Activated naive CD8-positive, alpha-beta T cell treated with anti-CD3 and anti-CD28 coated beads for 36 hours (primary cell): Measurements from ENCODE around the gene VPS16. TPM values are rescaled to one million over a fixed set of nuclear protein-coding genes. Genes with fewer than 3 reads are reported as not detected.
A peak's percentile ranks its signal among the peaks of the same experiment; 100 is the strongest.

Source experiments
- DNase-seq: peaks from one replicate; pipeline ENCODE4 v3.0.0; 2021
- H3K27ac Mint-ChIP-seq: one replicate; pipeline ENCODE4 v1.8.0; 2022; ENCODE audit warnings: mild to moderate bottlenecking, moderate library complexity, mixed read lengths
- H3K27me3 Mint-ChIP-seq: one replicate; pipeline ENCODE4 v1.8.0; 2022; ENCODE audit warnings: mild to moderate bottlenecking, mixed read lengths
- H3K36me3 Mint-ChIP-seq: one replicate; pipeline ENCODE4 v1.8.0; 2021; ENCODE audit warnings: mild to moderate bottlenecking, mixed read lengths
- H3K4me1 Mint-ChIP-seq: one replicate; pipeline ENCODE4 v1.8.0; 2021; ENCODE audit warnings: mixed read lengths
- H3K4me3 Mint-ChIP-seq: one replicate; pipeline ENCODE4 v1.8.0; 2022; ENCODE audit warnings: mild to moderate bottlenecking, moderate library complexity, mixed read lengths
- H3K9me3 Mint-ChIP-seq: one replicate; pipeline ENCODE4 v1.8.0; 2022; ENCODE audit warnings: mixed read lengths
- total RNA-seq, 2 experiments: library from RNA; stranded (reverse); gene quantifications; one replicate each; pipeline ENCODE4 v1.2.3, GENCODE V29; 2021

VPS16 gene
- total RNA-seq, 2 experiments from 2014 or later, result 33.5 to 34.1 TPM

- Mint-ChIP-seq H3K9me3 (peaks cover 2% of the 10 kb centered on the region), H3K27ac (no peak overlapping the region), H3K4me1 (peaks cover 10% of the 10 kb centered on the region), H3K27me3 (no peaks in the 10 kb centered on the region), H3K4me3 (no peak overlapping the region), H3K36me3 (peaks cover 15% of the 10 kb centered on the region)
- no peak for DNase-seq
Observed at GRCh38 chr20:2837221-2837960, 3.2 kb upstream of the VPS16 start.

- Mint-ChIP-seq H3K4me1 (peaks cover 10% of the 10 kb centered on the region), H3K27me3 (no peaks in the 10 kb centered on the region), H3K27ac (no peak overlapping the region), H3K4me3 (no peak overlapping the region), H3K9me3 (peaks cover 2% of the 10 kb centered on the region), H3K36me3 (peaks cover 15% of the 10 kb centered on the region)
- no peak for DNase-seq
Observed at GRCh38 chr20:2838170-2838797, 2.3 kb upstream of the VPS16 start.

DNA sequence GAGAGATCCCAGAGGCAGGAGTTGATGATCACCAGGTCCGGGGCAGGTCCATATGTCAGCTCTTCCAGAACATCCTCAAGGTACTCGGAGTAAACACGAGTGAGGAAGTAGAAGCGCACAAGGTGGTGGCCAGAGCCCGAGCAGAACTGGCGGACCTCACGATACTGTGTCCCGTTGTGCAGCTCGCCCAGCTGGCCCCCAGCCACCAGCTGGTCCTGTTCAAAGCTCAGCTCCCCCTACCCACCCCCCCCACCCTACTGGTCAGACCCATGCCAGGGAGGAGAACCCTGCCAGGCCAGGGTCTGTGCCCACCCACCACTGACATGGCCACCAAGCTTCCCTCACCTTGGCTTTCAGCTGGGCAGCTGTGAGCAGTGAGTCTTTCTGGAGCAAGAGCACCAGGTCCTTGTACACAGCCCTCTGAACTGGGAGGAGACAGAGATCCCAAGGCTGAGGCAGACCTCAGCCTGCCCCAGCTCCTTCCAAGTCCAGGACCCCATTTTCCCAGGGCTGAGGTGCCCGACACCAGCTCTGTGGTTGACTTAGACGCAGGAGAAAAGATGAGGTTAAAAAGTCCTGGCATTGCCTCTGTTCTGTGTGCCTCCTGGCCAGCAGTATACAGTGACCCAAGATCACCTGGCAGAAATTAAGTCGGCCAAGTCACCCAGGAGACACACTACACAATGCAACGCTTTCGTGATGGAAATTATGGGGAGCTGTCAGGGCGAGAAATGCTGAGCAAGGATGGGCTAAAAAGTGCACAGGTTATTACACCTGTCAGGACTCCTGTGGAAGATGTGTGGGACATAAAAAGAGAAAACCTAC is 1.5 kb upstream of the VPS16 start:
- Mint-ChIP-seq H3K9me3 (peaks cover 2% of the 10 kb centered on the region), H3K36me3 (peaks cover 15% of the 10 kb centered on the region), H3K27ac (peak overlapping the region; percentile 77), H3K4me1 (peaks cover 13% of the 10 kb centered on the region), H3K27me3 (no peaks in the 10 kb centered on the region), H3K4me3 (peak overlapping the region; percentile 69)
- DNase-seq, result no peak

DNA sequence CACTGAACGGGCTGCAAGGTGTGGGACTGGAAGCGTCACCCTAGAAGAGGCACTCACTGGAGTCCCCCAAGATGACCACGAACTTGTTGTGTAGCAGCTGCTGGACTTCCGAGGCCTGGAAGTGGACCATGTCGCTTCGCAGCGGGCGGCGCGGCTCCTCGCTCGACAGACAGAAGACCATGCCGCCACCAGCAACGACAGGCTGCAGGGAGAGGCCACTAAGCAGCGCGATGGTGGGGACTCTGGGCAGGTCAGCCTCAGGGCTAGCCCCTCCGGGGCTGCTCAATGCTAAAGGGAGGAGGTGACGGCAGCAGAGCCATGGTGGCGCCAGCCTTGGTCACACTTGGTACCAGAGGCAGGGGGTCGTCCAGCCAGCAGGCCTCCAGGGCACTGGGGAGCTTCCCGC is 810 bp upstream of the VPS16 start:
- no peaks in the 10 kb centered on the region for H3K27me3 Mint-ChIP-seq
- H3K4me3 Mint-ChIP-seq, result peak overlapping the region; percentile 69
- peak overlapping the region; percentile 77 for H3K27ac Mint-ChIP-seq
- peaks cover 2% of the 10 kb centered on the region for H3K9me3 Mint-ChIP-seq
- no peak for DNase-seq
- peaks cover 19% of the 10 kb centered on the region for H3K36me3 Mint-ChIP-seq
- peaks cover 18% of the 10 kb centered on the region for H3K4me1 Mint-ChIP-seq

- peaks cover 26% of the 10 kb centered on the region for H3K4me1 Mint-ChIP-seq
- DNase-seq, result peak; percentile 56
- H3K9me3 Mint-ChIP-seq, result peaks cover 2% of the 10 kb centered on the region
- H3K27ac Mint-ChIP-seq, result peak overlapping the region; percentile 59
- H3K4me3 Mint-ChIP-seq, result peak overlapping the region; percentile 76
- H3K27me3 Mint-ChIP-seq, result no peaks in the 10 kb centered on the region
- H3K36me3 Mint-ChIP-seq, result peaks cover 20% of the 10 kb centered on the region
Observed at GRCh38 chr20:2840967-2841531, 504 bp downstream of the VPS16 start.

- no peak for DNase-seq
- H3K4me3 Mint-ChIP-seq, result no peak overlapping the region
Observed at GRCh38 chr20:2845607-2846006, 5.1 kb downstream of the VPS16 start.

DNA sequence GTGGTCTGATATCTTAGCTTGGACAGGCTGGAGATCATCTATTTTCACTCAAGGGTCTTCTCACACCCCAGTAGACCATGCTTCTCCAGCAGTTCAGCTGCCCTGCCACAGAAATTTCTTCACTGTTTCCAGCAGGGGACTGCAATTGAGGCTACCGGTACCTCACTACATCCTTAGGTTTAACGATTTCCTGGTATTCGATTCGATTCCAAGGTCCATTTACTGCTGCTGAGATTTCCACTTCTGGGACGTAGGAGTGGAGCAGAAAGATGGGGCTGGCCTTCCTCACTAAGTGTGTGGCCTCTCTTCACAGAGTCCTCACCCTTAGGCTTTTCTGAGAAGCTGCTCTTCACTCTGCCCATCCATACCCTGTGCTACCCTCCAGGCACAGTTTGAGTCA is 6.2 kb downstream of the VPS16 start:
- Mint-ChIP-seq H3K4me3 (no peak overlapping the region), H3K36me3 (peaks cover 7% of the 10 kb centered on the region), H3K27me3 (no peaks in the 10 kb centered on the region), H3K4me1 (peaks cover 17% of the 10 kb centered on the region), H3K27ac (no peak overlapping the region), H3K9me3 (no peaks in the 10 kb centered on the region)
- DNase-seq, result no peak

More at GRCh38 chr20:2845607-2846006, 5.1 kb downstream of the VPS16 start:
- Mint-ChIP-seq H3K9me3 (no peaks in the 10 kb centered on the region), H3K27me3 (no peaks in the 10 kb centered on the region), H3K4me1 (peaks cover 18% of the 10 kb centered on the region), H3K27ac (no peak overlapping the region), H3K36me3 (peaks cover 7% of the 10 kb centered on the region)

- Mint-ChIP-seq H3K4me3 (no peak overlapping the region), H3K27ac (no peak overlapping the region), H3K9me3 (no peaks in the 10 kb centered on the region), H3K27me3 (no peaks in the 10 kb centered on the region), H3K36me3 (peaks cover 7% of the 10 kb centered on the region), H3K4me1 (peaks cover 26% of the 10 kb centered on the region)
- no peak for DNase-seq
Observed at GRCh38 chr20:2847802-2848201, 7.3 kb downstream of the VPS16 start.

- no peaks in the 10 kb centered on the region for H3K27me3 Mint-ChIP-seq
- H3K36me3 Mint-ChIP-seq, result peaks cover 5% of the 10 kb centered on the region
- H3K9me3 Mint-ChIP-seq, result no peaks in the 10 kb centered on the region
- H3K4me1 Mint-ChIP-seq, result peaks cover 24% of the 10 kb centered on the region
- H3K27ac Mint-ChIP-seq, result no peak overlapping the region
- DNase-seq, result no peak
- no peak overlapping the region for H3K4me3 Mint-ChIP-seq
Observed at GRCh38 chr20:2849529-2849928, 9.0 kb downstream of the VPS16 start.

- H3K27me3 Mint-ChIP-seq, result no peaks in the 10 kb centered on the region
- peaks cover 14% of the 10 kb centered on the region for H3K4me1 Mint-ChIP-seq
- peaks cover 2% of the 10 kb centered on the region for H3K36me3 Mint-ChIP-seq
- H3K27ac Mint-ChIP-seq, result no peak overlapping the region
- H3K4me3 Mint-ChIP-seq, result no peak overlapping the region
- no peak for DNase-seq
- H3K9me3 Mint-ChIP-seq, result no peaks in the 10 kb centered on the region
Observed at GRCh38 chr20:2851086-2851485, 10.5 kb downstream of the VPS16 start.

- H3K27me3 Mint-ChIP-seq, result no peaks in the 10 kb centered on the region
- peaks cover 2% of the 10 kb centered on the region for H3K4me1 Mint-ChIP-seq
- no peaks in the 10 kb centered on the region for H3K9me3 Mint-ChIP-seq
- DNase-seq, result no peak
- H3K36me3 Mint-ChIP-seq, result no peaks in the 10 kb centered on the region
- H3K27ac Mint-ChIP-seq, result no peak overlapping the region
- H3K4me3 Mint-ChIP-seq, result no peak overlapping the region
Observed at GRCh38 chr20:2858591-2858990, 18.0 kb downstream of the VPS16 start.

DNA sequence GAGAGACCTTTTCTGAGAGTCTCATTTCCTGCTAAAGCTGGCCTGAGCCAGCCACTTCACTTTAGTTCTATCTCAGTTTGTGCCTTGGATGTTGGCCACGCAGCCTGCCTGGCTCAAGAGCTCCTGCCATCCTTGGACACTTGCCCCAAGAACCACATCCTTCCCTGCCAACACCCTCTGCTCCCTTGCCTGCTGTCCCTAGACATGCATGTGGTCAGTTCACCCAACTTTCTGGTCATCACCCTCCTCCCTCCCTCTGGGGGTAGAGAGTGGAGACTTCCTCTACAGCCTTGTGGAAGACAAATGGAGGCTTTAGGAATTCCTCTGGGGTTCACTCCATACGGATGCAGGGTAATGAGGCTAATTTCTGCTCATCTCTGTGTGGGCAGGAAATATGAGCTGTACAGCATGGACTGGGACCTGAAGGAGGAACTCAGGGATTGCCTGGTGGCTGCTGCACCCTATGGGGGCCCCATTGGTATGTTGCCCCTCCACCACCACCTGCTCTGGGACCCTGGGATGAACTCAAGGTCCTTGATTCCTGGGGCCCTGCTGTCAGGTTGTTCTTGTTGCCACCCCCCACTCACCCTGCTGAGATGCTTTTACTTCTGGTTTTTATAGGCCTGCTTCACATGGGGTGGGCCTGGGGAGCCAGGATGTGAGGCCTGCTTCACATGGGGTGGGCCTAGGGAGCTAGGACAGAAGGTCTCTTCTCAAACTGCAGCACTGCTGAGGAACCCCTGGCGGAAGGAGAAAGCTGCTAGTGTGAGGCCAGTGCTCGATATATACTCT is 19.0 kb downstream of the VPS16 start:
- Mint-ChIP-seq H3K9me3 (no peaks in the 10 kb centered on the region), H3K27ac (no peak overlapping the region), H3K4me1 (peaks cover 3% of the 10 kb centered on the region), H3K4me3 (no peak overlapping the region), H3K36me3 (peaks cover 2% of the 10 kb centered on the region), H3K27me3 (no peaks in the 10 kb centered on the region)
- DNase-seq, result no peak

GRCh38 chr20:2864626-2865025 is 24.1 kb downstream of the VPS16 start:
- peaks cover 17% of the 10 kb centered on the region for H3K36me3 Mint-ChIP-seq
- H3K27ac Mint-ChIP-seq, result no peak overlapping the region
- no peaks in the 10 kb centered on the region for H3K9me3 Mint-ChIP-seq
- H3K4me3 Mint-ChIP-seq, result no peak overlapping the region
- H3K27me3 Mint-ChIP-seq, result no peaks in the 10 kb centered on the region
- peaks cover 45% of the 10 kb centered on the region for H3K4me1 Mint-ChIP-seq
- DNase-seq, result no peak

- H3K27me3 Mint-ChIP-seq, result no peaks in the 10 kb centered on the region
- no peak overlapping the region for H3K4me3 Mint-ChIP-seq
- no peaks in the 10 kb centered on the region for H3K9me3 Mint-ChIP-seq
- no peak for DNase-seq
- H3K27ac Mint-ChIP-seq, result peak overlapping the region; percentile 21
- H3K4me1 Mint-ChIP-seq, result peaks cover 46% of the 10 kb centered on the region
- H3K36me3 Mint-ChIP-seq, result peaks cover 17% of the 10 kb centered on the region
Observed at GRCh38 chr20:2865101-2865500, 24.6 kb downstream of the VPS16 start.
